ENCODE data around the gene C10orf88.
"Not testable (repeated sequence)": the region's sequence is repeated elsewhere in the genome, so short reads cannot be mapped to it uniquely, and the experiment has no call there.

Gene C10orf88

DNA sequence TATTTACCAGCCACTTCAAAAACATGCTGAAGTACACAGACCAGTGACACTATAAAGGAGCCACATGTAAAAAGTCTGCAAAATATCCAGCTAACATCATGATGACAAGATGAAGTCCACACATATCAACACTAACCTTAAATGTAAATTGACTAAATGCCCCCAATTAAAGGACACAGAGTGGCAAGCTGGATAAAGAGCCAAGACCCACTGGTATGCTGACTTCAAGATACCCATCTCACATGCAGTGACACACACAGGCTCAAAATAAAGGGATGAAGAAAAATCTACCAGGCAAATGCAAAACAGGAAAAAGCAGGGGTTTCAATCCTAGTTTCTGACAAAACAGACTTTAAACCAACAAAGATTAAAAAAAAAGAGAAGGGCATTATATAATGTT, 12.9 kb upstream of the C10orf88 start:
- in situ Hi-C loops (cut with MboI; ENCODE audit: low sequenced_read_pairs), result no loop called here

DNA sequence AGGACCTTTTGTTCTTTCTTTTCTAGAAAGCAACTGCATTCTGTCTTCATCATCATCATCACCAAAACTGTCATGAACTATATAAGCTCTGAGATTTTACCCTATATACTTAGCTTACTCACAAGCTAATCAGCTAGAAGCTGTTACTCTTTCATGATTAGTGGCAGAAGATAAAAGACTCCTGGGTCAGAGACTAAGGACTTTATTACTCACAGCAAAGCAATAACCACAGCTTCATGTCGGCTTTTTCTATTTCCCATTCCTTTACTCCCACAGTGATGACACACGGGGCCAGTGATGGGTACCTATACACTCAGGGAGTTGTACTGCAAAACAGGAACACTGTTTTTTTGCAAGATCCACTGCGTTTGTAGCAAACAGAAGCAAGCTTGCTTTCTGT, 8.4 kb upstream of the C10orf88 start:
- in situ Hi-C loops (cut with MboI; ENCODE audit: low sequenced_read_pairs), result no loop called here

DNA sequence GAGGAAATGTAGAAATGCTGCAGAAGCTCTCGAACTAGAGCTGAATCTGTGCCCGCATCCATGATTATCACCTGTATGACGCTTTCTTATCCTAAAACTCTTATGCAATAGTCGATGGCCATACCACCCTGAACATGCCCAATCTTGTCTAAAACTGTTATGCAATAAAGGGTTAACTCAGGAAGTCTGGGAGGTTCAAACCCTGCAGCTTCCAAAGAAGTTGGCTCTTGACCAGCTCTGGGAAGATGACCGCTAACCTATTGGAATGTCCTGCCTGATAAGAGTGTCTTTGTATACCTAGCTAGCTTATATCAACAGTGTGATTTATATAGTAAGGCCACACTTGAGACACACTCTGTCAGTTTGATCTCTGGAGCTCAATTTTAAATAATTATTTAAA, 3.4 kb upstream of the C10orf88 start:
- in situ Hi-C loops (cut with MboI; ENCODE audit: low sequenced_read_pairs), result no loop called here

DNA sequence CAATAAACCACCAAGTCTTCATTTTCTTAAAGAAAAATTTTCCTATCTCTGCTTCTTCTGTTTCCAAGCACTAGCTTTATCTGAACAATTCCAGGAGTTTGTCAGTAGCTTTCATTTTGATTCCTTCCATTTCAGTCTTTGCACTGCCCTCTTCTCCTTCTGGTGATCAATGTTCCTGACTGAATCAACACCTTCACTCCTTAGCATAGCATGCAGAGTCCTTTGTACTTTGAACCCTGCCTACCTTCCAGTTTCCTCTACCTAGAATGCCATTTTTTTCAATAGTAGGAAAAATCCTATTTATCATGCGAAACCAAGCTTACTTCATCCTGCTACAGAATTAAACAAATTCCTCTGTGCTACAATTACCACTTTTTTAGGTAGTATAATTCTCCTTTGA, 1.9 kb upstream of the C10orf88 start:
- in situ Hi-C loops (cut with MboI; ENCODE audit: low sequenced_read_pairs), result no loop called here

DNA sequence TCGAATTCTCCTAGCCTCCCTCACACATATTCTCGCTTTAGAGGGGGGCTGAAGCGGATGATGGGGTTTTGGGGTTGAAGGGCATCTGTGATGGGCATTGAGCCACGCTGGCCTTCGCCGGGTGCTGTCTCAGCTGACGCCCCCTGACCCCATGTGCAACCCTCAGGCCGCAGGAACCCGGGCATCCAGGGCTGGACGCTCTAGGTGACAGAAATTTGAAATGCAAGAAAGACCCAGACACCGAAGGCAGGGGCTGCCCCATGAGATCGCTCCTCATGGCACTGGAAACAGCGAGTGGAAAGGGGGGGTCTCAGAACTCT, 664 bp upstream of the C10orf88 start:
- in situ Hi-C loops (cut with MboI; ENCODE audit: low sequenced_read_pairs), result no loop called here

DNA sequence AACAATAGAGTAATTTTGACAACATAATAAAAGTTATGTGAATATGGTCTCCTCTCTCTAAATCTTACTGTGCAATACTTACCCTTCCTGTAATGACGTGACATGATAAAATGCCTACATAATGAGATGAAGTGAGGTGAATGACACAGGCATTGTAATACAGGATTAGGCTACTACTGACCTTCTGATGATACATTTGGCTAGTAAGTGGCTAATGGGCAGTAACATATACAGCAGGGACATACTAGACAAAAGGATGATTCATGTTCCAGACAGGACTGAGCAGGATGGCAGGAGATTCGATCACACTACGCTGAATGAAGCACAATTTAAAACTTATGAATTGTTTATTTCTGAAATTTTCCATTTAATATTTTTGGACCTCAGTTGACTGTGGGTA, 4.7 kb downstream of the C10orf88 start:
- in situ Hi-C loops (cut with MboI; ENCODE audit: low sequenced_read_pairs), result no loop called here

DNA sequence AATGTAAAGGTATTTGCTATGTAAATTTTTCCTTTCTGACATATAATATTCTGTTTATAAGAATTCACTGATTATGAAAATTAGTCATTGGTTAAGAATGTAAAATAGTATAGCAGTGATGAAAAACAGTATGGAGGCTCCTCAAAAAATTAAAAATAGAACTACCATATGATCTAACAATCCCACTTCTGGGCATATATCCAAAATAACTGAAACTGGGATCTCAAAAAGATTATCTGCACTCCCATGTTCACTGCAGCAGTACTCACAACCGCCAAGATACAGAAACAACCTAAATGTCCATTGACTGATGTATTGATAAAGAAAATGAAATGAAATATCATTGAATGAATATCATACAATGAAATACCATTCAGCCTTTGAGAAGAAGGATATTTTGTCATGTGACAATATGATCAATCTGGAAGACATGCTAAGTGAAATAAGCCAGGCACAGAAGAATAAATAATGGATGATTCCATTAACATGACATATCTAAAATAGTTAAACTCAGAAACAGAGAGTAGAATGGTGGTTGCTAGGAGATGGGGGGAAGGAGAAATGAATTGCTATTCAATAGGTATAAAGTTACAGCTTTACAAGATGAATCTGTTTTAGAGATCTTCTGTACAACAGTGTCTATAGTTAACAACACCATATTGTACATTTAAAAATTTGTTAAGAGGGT, 14.0 kb downstream of the C10orf88 start:
- in situ Hi-C loops (cut with MboI; ENCODE audit: low sequenced_read_pairs), result no loop called here

DNA sequence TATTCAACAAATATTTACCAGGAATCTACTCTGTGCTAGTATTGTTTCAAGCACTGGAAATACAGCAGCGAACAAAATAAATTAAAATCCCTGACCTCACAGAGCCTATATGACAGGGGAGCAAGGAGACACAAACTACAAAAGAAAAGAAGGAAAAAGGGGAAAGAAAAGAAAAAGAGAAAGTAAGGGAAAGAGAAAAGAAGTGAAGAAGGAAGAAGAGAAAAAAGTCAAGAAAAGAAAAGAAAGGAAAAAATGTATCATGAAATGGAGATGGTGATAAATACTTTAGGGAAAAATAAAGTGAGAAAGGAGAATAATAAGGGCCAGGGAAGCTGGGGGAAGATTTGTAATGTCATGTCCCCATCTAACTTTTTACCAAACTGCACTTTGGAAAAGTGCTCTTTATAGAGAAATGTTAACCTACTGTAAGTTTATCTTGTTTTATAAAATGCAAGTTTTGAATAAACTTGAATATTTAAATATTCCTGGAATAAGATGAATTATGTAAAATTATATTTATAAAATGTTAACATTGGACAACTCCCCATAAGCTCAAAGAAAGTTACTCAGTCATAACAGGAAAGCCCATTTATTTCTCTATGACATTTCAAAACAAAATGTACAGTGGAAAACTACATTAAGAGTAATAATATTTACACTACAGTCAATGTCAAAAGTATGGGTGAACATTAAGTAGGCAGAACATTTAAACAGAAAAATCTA, 14.7 kb downstream of the C10orf88 start:
- in situ Hi-C loops (cut with MboI; ENCODE audit: low sequenced_read_pairs), result no loop called here

DNA sequence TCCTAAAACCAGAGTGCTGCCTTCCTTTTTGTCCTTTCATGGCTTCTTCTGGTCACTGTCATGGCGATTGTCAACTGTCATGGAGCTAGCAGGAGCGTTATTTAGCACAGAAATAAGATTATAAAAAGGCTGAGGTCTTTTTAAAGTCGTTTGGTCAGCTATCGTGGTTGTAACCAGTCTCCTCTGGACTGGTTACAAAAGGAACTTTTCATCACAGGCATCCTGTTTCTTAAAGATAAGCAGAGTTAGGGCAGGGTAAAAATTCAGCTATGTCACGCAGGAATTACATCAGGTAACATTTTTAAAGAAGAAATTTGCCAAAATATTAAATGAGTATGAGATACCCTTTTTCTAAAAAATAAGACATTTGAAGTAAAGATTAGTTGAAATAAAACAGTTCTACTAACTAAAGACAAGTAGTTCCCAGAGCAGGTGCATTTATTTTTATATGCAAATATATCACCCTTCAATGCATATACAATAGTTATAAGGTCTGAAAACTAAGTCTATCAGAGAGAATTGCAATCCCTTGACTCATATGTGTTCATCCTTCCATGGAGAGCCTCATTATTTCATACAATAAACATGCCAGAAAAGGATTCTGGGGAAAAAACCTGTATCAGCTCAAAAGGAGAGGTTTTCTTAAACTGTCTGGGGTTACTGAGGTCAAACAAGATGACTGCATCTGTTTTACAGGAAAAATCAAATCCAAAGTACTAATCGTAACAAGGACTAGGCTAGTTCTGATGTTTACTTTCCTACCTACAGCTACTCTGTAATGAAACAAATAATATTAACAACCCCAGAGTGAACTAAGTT, 22.7 kb downstream of the C10orf88 start:
- in situ Hi-C loops (cut with MboI; ENCODE audit: low sequenced_read_pairs), result no loop called here

DNA sequence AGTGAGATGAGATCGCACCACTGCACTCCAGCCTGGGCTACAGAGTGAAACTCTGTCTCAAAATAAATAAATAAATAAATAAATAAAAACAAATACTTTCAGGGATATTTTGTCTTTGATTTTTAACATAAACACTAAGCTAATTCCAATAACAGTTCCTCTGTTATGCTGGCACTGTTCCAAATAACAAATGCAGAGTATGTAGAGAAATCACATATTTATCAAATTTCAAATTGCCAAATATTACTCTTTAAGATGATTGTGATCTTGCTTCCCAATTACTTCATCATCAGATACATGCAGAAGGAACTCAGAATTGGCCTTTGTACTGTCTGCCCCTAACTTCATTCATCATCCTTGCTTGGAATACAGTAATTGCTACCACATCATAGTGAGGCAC, 23.9 kb downstream of the C10orf88 start:
- in situ Hi-C loops (cut with MboI; ENCODE audit: low sequenced_read_pairs), result no loop called here

DNA sequence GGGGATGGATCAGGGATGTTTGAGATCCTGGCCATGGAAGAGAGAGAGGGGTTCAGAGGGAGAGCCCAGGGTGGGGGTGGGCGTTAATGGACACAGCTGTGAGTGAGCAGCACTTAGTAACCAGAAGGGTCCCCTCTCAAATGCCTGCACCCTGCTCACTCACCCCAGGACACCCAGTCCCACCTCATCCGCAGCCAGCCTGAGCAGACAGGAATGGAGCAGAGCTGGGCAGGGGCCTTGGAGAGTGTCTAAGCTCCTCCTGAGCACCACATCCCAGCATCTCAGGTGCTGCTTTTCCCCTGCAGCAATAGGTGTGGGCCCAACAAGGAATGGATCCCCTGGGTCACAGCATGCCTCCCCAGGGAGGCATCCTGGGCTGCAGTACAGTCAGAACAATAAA, 38.3 kb downstream of the C10orf88 start:
- in situ Hi-C loops (cut with MboI; ENCODE audit: low sequenced_read_pairs), result no loop called here

DNA sequence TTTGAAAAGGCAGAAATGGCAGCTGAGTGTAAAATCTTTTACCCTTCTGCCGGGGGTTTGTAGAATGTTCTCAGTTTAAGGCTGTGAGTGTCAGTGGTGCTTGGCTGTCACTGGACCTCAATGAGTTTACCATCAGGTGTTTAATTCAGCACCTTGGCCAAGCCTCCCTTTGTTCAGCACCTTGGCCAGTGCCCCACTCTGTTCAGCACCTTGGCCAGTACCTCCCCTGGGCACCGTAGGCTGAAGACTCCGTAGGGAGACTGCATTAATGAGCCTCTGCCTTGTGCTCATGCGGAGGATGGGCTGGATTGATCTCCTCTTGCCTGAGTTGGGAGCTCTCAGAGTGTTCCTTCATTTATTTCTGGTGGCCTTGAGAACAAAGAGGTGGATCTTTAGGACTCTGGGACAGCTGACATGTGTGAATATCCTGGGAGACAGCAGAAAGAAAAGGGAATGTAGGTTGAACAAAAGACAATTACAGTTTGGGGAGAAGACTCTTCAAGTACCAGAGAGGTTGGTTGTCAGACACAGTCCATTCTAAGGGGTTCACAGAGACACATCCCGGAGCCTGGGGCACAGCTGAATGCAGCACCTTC, 42.0 kb downstream of the C10orf88 start:
- in situ Hi-C loops (cut with MboI; ENCODE audit: low sequenced_read_pairs), result no loop called here

DNA sequence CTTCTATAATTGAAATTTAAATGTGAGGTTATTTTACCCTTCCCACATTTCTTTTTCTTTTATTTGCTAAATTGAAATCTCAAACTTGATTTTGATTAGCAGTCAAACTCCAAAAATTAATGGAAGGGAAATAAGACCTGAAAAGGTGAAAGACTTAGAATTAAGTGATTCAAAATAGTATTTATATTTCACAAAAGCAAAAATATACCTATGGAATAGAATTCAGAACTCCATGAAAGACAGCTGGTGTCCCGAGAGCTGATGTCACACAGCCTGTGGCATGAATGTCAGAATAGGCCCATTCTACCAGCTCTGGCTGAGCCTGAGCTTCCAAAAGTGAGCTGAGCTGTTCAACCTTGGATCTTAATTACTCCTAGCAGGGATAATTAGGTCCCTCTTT, 43.7 kb downstream of the C10orf88 start, which contains the start of gene FAM24A:
FAM24A (plus strand) TSS at position 301 of the 400 bp plus-strand sequence. CDS start 1,025 bp downstream, outside the sequence.
- in situ Hi-C loops (cut with MboI; ENCODE audit: low sequenced_read_pairs), result no loop called here

DNA sequence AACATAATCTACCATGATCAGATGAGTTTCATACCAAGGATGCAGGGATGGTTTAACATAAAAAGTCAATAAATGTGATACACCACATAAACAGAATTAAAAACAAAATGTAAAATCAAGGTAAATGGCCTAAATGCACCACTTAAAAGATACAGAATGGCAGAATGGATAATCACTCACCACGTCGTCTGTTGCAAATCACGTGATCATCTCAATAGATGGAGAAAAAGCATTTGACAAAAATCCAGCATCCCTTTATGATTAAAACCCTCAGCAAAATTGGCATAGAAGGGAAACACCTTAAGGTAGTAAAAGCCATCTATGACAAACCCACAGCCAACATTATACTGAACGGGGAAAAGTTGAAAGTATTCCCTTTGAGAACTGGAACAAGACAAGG, 50.2 kb downstream of the C10orf88 start:
- in situ Hi-C loops (cut with MboI; ENCODE audit: low sequenced_read_pairs), result not testable (repeated sequence)

DNA sequence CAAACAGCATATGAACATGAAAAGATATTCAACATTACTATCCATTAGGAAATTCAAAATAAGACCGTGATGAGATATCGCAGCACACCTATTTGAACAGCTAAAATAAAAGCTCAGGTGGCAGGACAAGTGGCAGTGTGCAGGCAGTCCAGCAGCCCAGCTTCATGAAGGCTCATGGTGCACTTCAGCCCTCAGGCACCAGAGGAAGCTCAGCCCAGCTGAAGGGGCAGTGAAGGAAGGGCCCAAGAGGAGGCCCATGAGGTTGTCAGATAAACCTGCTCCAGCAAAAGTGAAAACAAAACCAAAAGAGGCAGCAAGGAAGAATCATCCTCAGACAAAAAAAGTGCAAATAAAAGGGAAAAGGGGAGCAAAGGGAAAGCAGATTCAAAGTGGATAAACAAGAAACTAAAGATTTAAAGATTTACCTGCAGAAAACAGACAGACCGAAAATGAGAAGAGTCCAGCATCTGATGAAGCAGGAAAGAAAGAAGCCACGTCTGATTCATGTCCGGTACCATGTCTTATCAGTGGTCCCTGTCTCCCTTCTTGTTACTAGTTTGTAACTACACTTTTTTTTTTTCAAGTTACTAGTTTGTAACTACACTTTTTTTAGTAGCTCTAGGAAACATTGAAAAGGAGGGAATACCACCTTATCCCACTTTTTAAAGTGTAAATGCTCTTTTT, 59.6 kb downstream of the C10orf88 start:
- in situ Hi-C loops (cut with MboI; ENCODE audit: low sequenced_read_pairs), result no loop called here

DNA sequence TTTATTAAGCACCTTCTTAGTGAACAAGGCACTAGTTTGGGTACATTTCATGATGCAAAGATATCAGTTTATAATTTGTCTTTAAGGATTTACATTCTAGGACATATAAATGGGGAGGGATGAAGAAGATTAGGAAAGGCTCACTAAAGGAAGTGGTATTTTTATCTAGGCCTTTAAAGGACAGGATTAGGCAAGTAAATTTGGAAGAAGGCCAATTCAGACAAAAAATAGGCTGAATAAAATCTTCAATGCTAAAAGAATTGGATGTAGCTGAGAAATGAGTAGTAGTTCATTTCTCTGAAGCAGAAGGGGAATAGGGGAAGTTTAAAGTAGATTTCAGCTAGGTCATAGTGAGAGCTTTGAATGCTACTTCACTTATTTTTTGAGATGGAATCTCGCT, 69.9 kb downstream of the C10orf88 start:
- in situ Hi-C loops (cut with MboI; ENCODE audit: low sequenced_read_pairs), result no loop called here

DNA sequence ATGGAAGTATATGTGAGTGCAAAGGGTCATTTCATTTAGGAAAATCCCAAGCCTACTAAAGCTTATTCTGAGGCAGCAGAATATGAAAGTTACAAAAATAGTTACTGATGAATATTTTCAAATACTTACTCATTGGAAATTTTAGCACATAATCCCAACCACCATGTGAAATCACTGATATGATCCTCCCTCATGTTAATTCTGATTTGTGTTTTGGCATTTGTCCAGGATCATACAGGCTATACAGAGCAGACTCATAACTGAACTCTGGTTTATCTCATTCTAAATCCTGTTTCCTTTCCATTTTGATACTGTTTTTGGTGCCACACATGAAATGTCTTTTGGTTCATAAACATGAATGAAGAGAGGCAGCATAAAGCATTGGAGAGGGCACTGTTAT, 71.3 kb downstream of the C10orf88 start:
- in situ Hi-C loops (cut with MboI; ENCODE audit: low sequenced_read_pairs), result no loop called here

Measured in hTERT RPE-1 (cell line).